Psoas muscle (tissue), 8 donors: ENCODE data around the gene BBIP1. TPM values are rescaled to one million over a fixed set of nuclear protein-coding genes. Genes with fewer than 3 reads are reported as not detected.
A peak's percentile ranks its signal among the peaks of the same experiment; 100 is the strongest.
"Not testable (repeated sequence)": the region's sequence is repeated elsewhere in the genome, so short reads cannot be mapped to it uniquely, and the experiment has no call there.

Experiments
- ATAC-seq, 4 donors: fragments of 200-7000 bp; cut with Tn5 transposase; one replicate each; pipeline ENCODE4 v1.9.1; 2020; ENCODE audit warnings: moderate library complexity in 3 of 4, mild to moderate bottlenecking in 2 of 4
- DNase-seq, 2 donors: peaks; one replicate each; pipeline ENCODE4 v3.0.0-alpha.2; 2020
- H3K27ac ChIP-seq: fragments of 200-600 bp; one replicate; pipeline ENCODE4 v1.8.0; 2022
- H3K27me3 ChIP-seq, 3 donors: fragments of 200-600 bp in 1 of 3; one replicate each; pipeline versions ENCODE4 v1.6.1 to v1.8.0; 2013 to 2022; ENCODE audit warnings: low read length in 2 of 3, mild to moderate bottlenecking in 2 of 3, moderate library complexity in 1 of 3; ENCODE audit not compliant: insufficient read depth in 3 of 3
- H3K36me3 ChIP-seq, 2 donors: fragments of 200-600 bp in 1 of 2; one replicate each; pipeline versions ENCODE4 v1.6.1 to v1.8.0; 2013 to 2022; ENCODE audit warnings: low read depth in 1 of 2, mild to moderate bottlenecking in 1 of 2, moderate library complexity in 1 of 2; ENCODE audit not compliant: insufficient read depth in 1 of 2
- H3K4me1 ChIP-seq: fragments of 200-600 bp; one replicate; pipeline ENCODE4 v1.8.0; 2022
- H3K4me3 ChIP-seq: fragments of 200-600 bp; one replicate; pipeline ENCODE4 v1.8.0; 2022; ENCODE audit warnings: mild to moderate bottlenecking
- H3K9me3 ChIP-seq: fragments of 200-600 bp; one replicate; pipeline ENCODE4 v1.8.0; 2022
- WGBS, 3 donors: extraction: QIAGEN DNeasy Blood & Tissue Kit; methylation state at CpG; one replicate each; pipeline versions ENCODE4 v1.1.6 to v1.1.7; 2013; 5-methylcytosine and 5-hydroxymethylcytosine counted together
- intact Hi-C, 2 donors: fragments of 100-400 bp; cut with DNase I; formaldehyde crosslinking; loops; one replicate each; pipeline versions ENCODE4 v1.11.0 to v1.14.2; 2022
- polyA plus RNA-seq, 3 donors: library from polyadenylated mRNA; stranded (reverse); fragments of 200-250 nt; gene quantifications; one replicate each; pipeline ENCODE4 v1.2.3, GENCODE V29; 2013
- total RNA-seq, 4 donors: library from RNA; stranded (reverse); fragmentation: NEBNext Ultra II Directional in 2 of 4; extraction: Animal tissue kit (Norgen Biotek cat#: 25700) in 2 of 4; gene quantifications; one replicate each; pipeline versions ENCODE4 v1.2.1 to v1.2.4, GENCODE V29; 2021 to 2023
- TF ChIP-seq, protein P1 (sequence below): fragments of 200-600 bp; IDR thresholded peaks from one replicate; pipeline ENCODE4 v1.8.0; 2022; ENCODE audit warnings: antibody characterized with exemption
- donor health status: healthy with polysubstance abuse.
- donor health status: DM: no; HTN: no; CAD: no; lungs with moderate emphysema.
- donor health status: Bipolar disorder and iron deficiency.
- donor health status: healthy.
- donor health status: DM: yes; HTN: yes; CAD: no.
- donor health status: DM: no; HTN: no; CAD: no.
- donor health status: DM: no; HTN: no; CAD: no.
- donor health status: DM: yes; HTN: yes; CAD: no.

The BBIP1 gene
- total and polyA plus RNA-seq, 7 donors = 14.8 to 30.2 (median 16.5) TPM

DNA sequence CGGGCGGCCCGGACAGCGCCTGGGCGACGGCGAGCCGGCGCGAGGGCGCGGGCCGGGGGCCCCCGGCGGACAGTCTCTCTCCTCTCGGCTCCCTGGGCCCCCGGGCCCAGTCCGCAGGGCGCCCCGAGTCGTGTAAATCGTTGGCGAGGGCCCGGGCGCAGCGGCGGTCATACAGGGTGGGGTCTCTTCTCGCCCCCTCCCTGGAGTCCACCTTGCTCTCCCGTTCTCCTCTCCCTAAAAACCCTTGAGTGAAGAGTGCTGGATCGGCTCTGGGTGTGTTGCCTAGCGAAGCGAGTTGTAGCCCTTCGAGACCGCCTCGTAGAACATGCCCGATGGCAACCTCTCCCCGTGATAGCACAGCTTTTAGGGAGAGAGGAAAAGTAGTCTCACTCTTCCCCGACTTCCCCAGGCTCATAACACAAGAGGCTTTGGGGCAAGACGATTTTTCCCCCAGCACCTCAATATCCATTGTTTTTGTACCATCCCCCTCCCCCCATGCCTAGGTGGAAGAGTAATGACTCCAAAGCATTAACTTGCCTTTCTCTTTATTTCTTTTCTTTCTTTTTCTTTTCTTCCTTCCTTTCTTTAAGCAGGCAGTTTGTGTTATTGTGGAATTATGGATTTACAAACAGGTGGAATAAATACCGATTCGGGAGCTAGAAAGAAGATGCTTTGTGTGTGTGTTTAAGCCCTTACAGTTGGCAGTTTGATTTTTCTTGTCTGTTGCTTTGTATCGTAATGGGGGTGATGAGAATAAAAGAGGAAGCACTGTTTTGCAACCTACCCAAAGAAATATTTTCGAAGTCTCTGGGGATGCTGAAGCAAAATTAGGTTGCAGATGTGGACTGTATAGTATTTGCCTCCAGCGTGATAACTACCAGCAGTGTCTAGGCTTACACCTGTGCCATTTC is 1.2 kb upstream of the BBIP1 start:
- WGBS, 3 donors = 0% methylated on average over 31 to 44 of the region's 44 CpGs

GRCh38 chr10:110919349-110919931 is 460 bp upstream of the BBIP1 start, which contains the start of gene SHOC2:
Gene SHOC2, plus strand, starts transcription at chr10:110919604. Its CDS starts 44,755 bp downstream, at chr10:110964359.
- WGBS, 3 donors = 0% methylated on average over 28 to 60 of the region's 61 CpGs
- ATAC-seq = peak; percentile 52 to 64 (median 55)
- TF ChIP-seq, protein P1, sequence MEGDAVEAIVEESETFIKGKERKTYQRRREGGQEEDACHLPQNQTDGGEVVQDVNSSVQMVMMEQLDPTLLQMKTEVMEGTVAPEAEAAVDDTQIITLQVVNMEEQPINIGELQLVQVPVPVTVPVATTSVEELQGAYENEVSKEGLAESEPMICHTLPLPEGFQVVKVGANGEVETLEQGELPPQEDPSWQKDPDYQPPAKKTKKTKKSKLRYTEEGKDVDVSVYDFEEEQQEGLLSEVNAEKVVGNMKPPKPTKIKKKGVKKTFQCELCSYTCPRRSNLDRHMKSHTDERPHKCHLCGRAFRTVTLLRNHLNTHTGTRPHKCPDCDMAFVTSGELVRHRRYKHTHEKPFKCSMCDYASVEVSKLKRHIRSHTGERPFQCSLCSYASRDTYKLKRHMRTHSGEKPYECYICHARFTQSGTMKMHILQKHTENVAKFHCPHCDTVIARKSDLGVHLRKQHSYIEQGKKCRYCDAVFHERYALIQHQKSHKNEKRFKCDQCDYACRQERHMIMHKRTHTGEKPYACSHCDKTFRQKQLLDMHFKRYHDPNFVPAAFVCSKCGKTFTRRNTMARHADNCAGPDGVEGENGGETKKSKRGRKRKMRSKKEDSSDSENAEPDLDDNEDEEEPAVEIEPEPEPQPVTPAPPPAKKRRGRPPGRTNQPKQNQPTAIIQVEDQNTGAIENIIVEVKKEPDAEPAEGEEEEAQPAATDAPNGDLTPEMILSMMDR = peak; percentile 14
- Histone ChIP-seq H3K27ac (peak within 1 kb of the TSS; percentile 97), H3K9me3 (no peaks in the 10 kb centered on the region), H3K36me3 (peaks cover 0 to 7% of the 10 kb centered on the region in 2 donors), H3K27me3 (no peaks in the 10 kb centered on the region), H3K4me1 (peaks cover 50% of the 10 kb centered on the region), H3K4me3 (peak within 1 kb of the TSS; percentile 85)
- intact Hi-C loops = loop anchor here in 1 of 2 donors (1.0 kb wide), 1 partner anchor 48 kb away; the partner anchor contains the start of gene PDCD4
- peak; percentile 99 to 100 for DNase-seq

More for the DNA sequence above, 1.2 kb upstream of the BBIP1 start:
- Histone ChIP-seq H3K27ac (peak overlapping the region; percentile 97), H3K36me3 (peaks cover 0 to 7% of the 10 kb centered on the region in 2 donors), H3K4me3 (peak overlapping the region; percentile 82), H3K9me3 (no peaks in the 10 kb centered on the region), H3K27me3 (no peaks in the 10 kb centered on the region), H3K4me1 (peaks cover 53% of the 10 kb centered on the region)
- DNase-seq (peak in 1 of 2 donors; percentile 59), ATAC-seq (peak in 1 of 4 donors; percentile 1)
- TF ChIP-seq, protein P1 = no peak
- intact Hi-C loops = loop anchor here in 1 of 2 donors (1.0 kb wide), 1 partner anchor 49 kb away; the partner anchor contains the start of gene PDCD4

DNA sequence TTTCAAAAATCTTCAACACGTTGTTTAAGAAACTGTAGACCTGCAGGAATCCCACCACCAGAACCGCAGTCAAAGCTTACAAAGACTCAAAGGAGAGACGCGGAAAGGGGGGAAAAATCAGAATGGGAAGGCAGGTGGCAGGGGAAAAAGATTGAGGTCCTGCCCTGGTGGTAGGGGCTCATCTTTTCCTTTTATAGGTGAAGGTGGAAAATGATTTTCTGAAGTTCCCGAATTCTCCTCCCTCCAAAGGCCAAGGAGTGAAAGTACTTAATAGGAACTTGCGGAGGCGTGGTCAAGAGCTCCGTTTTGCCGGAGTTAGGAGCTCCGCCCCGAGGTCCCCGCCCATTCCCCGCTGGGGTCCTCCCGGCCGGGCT is 724 bp downstream of the BBIP1 start:
- H3K4me3 ChIP-seq = peak overlapping the region; percentile 85
- H3K27me3 ChIP-seq = no peaks in the 10 kb centered on the region
- H3K9me3 ChIP-seq = no peaks in the 10 kb centered on the region
- H3K27ac ChIP-seq = peak overlapping the region; percentile 97
- TF ChIP-seq, protein P1 = peak; percentile 13
- DNase-seq = peak; percentile 95 to 97
- H3K36me3 ChIP-seq = peaks cover 0 to 7% of the 10 kb centered on the region in 2 donors
- ATAC-seq = no peak
- H3K4me1 ChIP-seq = peaks cover 38% of the 10 kb centered on the region
- intact Hi-C loops = no loop called here
- WGBS, 3 donors = 0 to 1% (median 1%) methylated on average over 13 to 15 of the region's 15 CpGs

DNA sequence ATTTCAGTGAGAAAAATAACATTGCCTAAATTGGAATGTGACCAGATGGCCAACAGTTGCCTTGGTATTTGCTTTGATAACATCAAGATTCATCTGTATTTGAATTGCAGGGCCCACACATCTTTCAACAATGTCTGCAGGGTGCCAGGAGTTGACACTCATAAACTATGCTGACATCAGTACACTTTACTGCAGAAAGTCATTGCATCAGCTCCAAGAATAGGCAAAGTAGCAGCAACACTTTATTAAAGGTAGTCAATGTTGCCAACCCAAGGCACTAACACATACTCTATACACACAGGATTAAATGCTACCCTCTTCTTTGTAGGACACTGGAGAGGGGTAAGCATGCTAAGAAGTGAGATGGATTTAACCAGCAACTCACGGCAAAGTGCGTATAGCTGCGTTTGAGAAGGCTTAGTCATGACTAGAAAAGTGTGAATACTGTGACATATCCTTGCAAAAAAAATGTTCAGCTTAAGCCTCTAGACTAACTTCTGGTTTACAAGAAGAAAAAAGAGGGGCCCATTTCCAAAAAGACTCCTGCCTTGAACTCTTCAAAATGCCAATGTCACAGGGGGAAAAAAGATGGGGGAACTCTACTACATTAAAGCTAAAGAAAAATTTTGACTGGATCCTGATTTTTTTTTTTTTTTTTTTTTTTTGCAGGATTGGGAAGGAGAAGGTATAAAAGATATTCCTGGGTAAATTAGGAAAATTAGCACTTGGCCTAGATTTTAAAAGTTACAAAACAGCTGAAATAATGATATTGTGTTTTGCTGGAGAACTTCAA is 2.2 kb downstream of the BBIP1 start:
- H3K4me3 ChIP-seq = no peak overlapping the region
- WGBS, 3 donors = 87 to 90% (median 88%) methylated on average over 3 of the region's 3 CpGs
- TF ChIP-seq, protein P1 = no peak
- no peak for DNase-seq
- intact Hi-C loops = no loop called here
- no peaks in the 10 kb centered on the region for H3K27me3 ChIP-seq
- H3K4me1 ChIP-seq = peaks cover 23% of the 10 kb centered on the region
- peaks cover 0 to 7% of the 10 kb centered on the region in 2 donors for H3K36me3 ChIP-seq
- peak overlapping the region; percentile 97 for H3K27ac ChIP-seq
- no peaks in the 10 kb centered on the region for H3K9me3 ChIP-seq
- ATAC-seq = no peak

- WGBS, 3 donors = 91 to 94% (median 93%) methylated on average over 4 of the region's 4 CpGs
- intact Hi-C loops, ATAC-seq: not testable (repeated sequence)
These were observed 3.4 kb downstream of the BBIP1 start for GRCh38 chr10:110915600-110915999.

More at GRCh38 chr10:110915600-110915999, 3.4 kb downstream of the BBIP1 start:
- not testable (repeated sequence) for H3K4me3 ChIP-seq, H3K9me3 ChIP-seq, H3K27ac ChIP-seq, H3K27me3 ChIP-seq, H3K36me3 ChIP-seq, DNase-seq
- peaks cover 13% of the 10 kb centered on the region for H3K4me1 ChIP-seq
